ENCODE measurements around the gene MRGPRD.

The MRGPRD gene

DNA sequence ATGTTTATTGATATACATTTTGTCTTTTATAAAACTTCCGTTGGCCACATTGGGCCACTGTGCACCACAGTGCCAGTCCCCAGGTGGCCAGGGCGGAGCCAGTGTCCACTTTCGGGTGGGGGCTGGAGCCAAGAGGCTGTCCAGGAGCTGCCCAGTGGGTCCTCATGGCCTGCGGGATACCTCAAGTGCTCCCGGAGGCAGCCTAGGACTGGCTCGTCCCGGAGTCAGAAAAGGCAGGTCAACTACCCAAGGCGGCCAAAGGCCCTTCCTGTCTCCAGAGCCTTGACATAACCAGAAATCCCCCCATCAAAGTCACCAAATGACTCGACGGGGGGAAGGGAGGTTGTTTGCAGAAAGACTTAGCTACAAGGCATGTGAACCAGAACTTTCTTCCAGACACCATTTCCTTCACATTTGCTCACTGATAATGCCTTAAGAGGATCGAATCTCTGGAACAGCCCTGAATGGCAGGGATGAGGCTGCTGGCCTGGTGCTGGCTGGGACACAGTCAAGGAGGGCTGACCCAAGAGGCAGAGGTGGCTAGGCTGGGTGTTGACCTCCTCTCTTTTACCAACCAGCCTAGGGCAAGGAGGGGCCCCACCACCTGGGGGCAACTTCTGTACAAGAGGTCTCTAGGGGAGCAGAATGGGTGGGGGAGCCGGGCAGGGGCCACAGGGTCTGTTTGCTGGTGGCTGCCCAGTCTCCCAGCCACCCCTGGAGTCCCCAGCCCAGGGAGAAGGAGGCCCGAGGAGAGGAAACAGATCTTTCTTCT, 23.8 kb upstream of the MRGPRD start:
- Histone ChIP-seq H4K5ac (ENCODE audit: low read length) (no peak overlapping the region), H3K27me3 (ENCODE audit: insufficient read depth, low read length, poor library complexity) (no peaks in the 10 kb centered on the region), H3K9ac (ENCODE audit: low read length) (no peak overlapping the region), H3K56ac (ENCODE audit: low read length) (no peak overlapping the region), H3K23ac (ENCODE audit: low read length) (no peak overlapping the region), H3K18ac (ENCODE audit: low read length) (no peak overlapping the region), H3K27ac (ENCODE audit: low read depth, low read length) (no peak overlapping the region), H4K8ac (ENCODE audit: low read depth, low read length) (no peak overlapping the region), H3K4me1 (ENCODE audit: control insufficient read depth, low read depth, low read length) (no peaks in the 10 kb centered on the region), H3K36me3 (ENCODE audit: control insufficient read depth, insufficient read depth, low read length) (no peaks in the 10 kb centered on the region), H3K4me3 (ENCODE audit: low read length) (no peak overlapping the region), H3K4me2 (ENCODE audit: low read length) (no peak overlapping the region), H3K79me1 (ENCODE audit: low read length) (no peaks in the 10 kb centered on the region), H2AK5ac (ENCODE audit: low read length) (no peak overlapping the region), H3K79me2 (ENCODE audit: control insufficient read depth, insufficient read depth, low read length) (no peaks in the 10 kb centered on the region), H3K4ac (ENCODE audit: low read depth, low read length) (no peak overlapping the region), H2BK15ac (replicated peaks; ENCODE audit: low read depth) (no peak overlapping the region), H2BK5ac (ENCODE audit: low read length) (no peak overlapping the region), H2BK120ac (ENCODE audit: low read depth, low read length) (no peak overlapping the region)
- DNase-seq: no peak
- no CpG with 5 or more reads among the region's 13 CpGs for whole genome bisulfite sequencing (ENCODE audit: extremely low coverage, insufficient coverage, low lambda C conversion rate)

DNA sequence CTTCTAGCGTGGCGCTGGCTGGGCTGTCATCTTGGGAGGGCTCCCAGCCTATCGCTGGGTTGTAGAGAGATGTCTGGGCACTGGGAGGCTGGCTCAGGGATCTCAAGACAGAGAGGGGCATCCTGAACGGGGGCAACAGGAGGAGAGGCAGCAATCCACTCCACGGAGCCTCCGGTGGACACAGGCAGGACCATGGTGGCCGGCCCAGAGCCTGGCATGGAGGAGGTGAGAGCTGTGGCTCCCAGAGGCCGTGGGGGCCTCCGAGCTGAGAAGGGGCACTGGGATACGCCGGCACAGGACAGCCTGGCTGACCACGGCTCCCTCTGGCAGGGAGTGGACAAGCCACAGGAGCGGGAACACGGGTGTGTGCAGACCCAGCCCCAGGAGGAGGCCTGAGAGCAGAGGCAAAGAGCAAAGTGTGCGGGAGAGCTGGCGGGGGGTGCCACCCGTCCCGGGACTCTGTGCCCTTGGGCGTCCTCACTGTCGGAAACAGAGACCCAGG, 23.1 kb upstream of the MRGPRD start:
- Histone ChIP-seq H3K4me2 (ENCODE audit: low read length) (no peak overlapping the region), H3K56ac (ENCODE audit: low read length) (no peak overlapping the region), H3K23ac (ENCODE audit: low read length) (no peak overlapping the region), H4K5ac (ENCODE audit: low read length) (no peak overlapping the region), H2BK15ac (replicated peaks; ENCODE audit: low read depth) (no peak overlapping the region), H3K79me2 (ENCODE audit: control insufficient read depth, insufficient read depth, low read length) (no peaks in the 10 kb centered on the region), H3K36me3 (ENCODE audit: control insufficient read depth, insufficient read depth, low read length) (no peaks in the 10 kb centered on the region), H2AK5ac (ENCODE audit: low read length) (no peak overlapping the region), H3K79me1 (ENCODE audit: low read length) (no peaks in the 10 kb centered on the region), H2BK120ac (ENCODE audit: low read depth, low read length) (no peak overlapping the region), H3K4me3 (ENCODE audit: low read length) (no peak overlapping the region), H3K9ac (ENCODE audit: low read length) (no peak overlapping the region), H3K27me3 (ENCODE audit: insufficient read depth, low read length, poor library complexity) (no peaks in the 10 kb centered on the region), H4K8ac (ENCODE audit: low read depth, low read length) (no peak overlapping the region), H3K18ac (ENCODE audit: low read length) (no peak overlapping the region), H2BK5ac (ENCODE audit: low read length) (no peak overlapping the region), H3K4me1 (ENCODE audit: control insufficient read depth, low read depth, low read length) (no peaks in the 10 kb centered on the region), H3K27ac (ENCODE audit: low read depth, low read length) (no peak overlapping the region), H3K4ac (ENCODE audit: low read depth, low read length) (no peak overlapping the region)
- WGBS (ENCODE audit: extremely low coverage, insufficient coverage, low lambda C conversion rate): no CpG with 5 or more reads among the region's 20 CpGs
- no peak for DNase-seq

DNA sequence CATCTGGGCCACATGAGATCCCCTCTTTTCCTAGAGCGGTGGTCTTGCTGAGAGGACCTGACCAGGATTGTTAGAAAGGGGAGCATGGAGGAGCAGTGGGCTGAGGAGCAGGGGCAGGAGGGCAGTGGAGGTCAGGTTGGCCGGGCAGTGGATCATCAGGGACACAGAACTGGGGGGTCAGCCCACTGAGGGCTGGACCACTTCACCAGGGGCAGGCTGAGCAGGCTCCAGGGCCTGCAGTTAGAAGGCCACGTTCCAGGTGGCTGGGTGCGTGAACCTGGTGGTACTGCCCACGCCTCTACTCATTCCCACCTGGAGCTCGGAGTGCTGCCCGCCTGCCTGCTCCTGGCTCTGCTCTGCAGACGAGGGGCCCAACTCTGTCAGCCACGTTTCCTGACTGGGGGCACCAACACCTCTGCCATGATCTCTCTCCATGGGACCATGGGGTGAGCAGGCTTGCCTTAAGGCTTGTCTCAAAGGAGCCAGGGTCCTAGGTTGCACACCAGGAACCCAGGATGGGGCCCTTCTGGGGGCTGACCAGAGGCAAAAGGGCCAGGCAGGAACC, 22.6 kb upstream of the MRGPRD start:
- Histone ChIP-seq H4K5ac (ENCODE audit: low read length) (no peak overlapping the region), H4K8ac (ENCODE audit: low read depth, low read length) (no peak overlapping the region), H3K27me3 (ENCODE audit: insufficient read depth, low read length, poor library complexity) (no peaks in the 10 kb centered on the region), H3K4me1 (ENCODE audit: control insufficient read depth, low read depth, low read length) (no peaks in the 10 kb centered on the region), H3K4me3 (ENCODE audit: low read length) (no peak overlapping the region), H2BK5ac (ENCODE audit: low read length) (no peak overlapping the region), H2BK120ac (ENCODE audit: low read depth, low read length) (no peak overlapping the region), H2AK5ac (ENCODE audit: low read length) (no peak overlapping the region), H2BK15ac (replicated peaks; ENCODE audit: low read depth) (no peak overlapping the region), H3K23ac (ENCODE audit: low read length) (no peak overlapping the region), H3K18ac (ENCODE audit: low read length) (no peak overlapping the region), H3K9ac (ENCODE audit: low read length) (no peak overlapping the region), H3K4ac (ENCODE audit: low read depth, low read length) (no peak overlapping the region), H3K27ac (ENCODE audit: low read depth, low read length) (no peak overlapping the region), H3K4me2 (ENCODE audit: low read length) (no peak overlapping the region), H3K36me3 (ENCODE audit: control insufficient read depth, insufficient read depth, low read length) (no peaks in the 10 kb centered on the region), H3K56ac (ENCODE audit: low read length) (no peak overlapping the region), H3K79me1 (ENCODE audit: low read length) (no peaks in the 10 kb centered on the region), H3K79me2 (ENCODE audit: control insufficient read depth, insufficient read depth, low read length) (no peaks in the 10 kb centered on the region)
- WGBS (ENCODE audit: extremely low coverage, insufficient coverage, low lambda C conversion rate): no CpG with 5 or more reads among the region's 9 CpGs
- DNase-seq: no peak

DNA sequence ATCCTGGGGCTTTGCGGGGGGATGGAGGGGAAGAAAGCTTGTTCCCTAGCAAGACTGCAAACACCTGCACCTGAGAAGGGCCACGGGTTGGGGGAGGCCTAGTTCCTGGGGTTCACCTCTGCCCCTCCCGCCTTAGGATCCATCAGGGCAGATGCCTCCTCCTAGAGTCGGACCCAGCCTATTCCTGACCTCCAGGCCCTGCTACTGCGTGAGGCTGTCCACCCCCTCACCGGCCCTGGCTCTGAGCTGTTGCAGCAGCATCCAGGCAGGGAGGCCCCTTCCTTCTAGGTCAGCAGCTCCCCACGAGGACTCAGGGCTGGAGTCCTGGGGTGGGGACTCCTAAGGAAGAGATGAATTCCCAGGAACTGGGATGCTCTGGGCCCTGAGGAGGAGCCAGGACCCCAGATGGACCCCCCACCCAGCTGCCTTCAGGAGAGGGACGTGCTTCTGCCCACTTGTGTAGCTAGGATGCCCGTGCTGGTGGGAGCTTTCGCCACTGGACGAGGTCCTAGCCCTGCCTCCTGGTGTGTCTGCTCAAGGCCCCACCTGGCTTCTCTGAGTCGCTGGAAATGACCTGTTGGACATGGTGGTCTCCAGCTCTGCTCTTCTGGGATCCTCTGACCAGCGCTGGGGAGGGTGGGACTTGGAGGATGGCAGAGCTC, 21.9 kb upstream of the MRGPRD start:
- H2BK5ac ChIP-seq (ENCODE audit: low read length): no peak overlapping the region
- no peak overlapping the region for H3K56ac ChIP-seq (ENCODE audit: low read length)
- no peaks in the 10 kb centered on the region for H3K4me1 ChIP-seq (ENCODE audit: control insufficient read depth, low read depth, low read length)
- H2BK120ac ChIP-seq (ENCODE audit: low read depth, low read length): no peak overlapping the region
- no peak overlapping the region for H4K8ac ChIP-seq (ENCODE audit: low read depth, low read length)
- no peak for DNase-seq
- H2BK15ac ChIP-seq (replicated peaks; ENCODE audit: low read depth): no peak overlapping the region
- no peak overlapping the region for H3K9ac ChIP-seq (ENCODE audit: low read length)
- no peak overlapping the region for H3K4me2 ChIP-seq (ENCODE audit: low read length)
- no peak overlapping the region for H2AK5ac ChIP-seq (ENCODE audit: low read length)
- H3K79me1 ChIP-seq (ENCODE audit: low read length): no peaks in the 10 kb centered on the region
- no peak overlapping the region for H3K4ac ChIP-seq (ENCODE audit: low read depth, low read length)
- no peaks in the 10 kb centered on the region for H3K79me2 ChIP-seq (ENCODE audit: control insufficient read depth, insufficient read depth, low read length)
- no peaks in the 10 kb centered on the region for H3K27me3 ChIP-seq (ENCODE audit: insufficient read depth, low read length, poor library complexity)
- H3K18ac ChIP-seq (ENCODE audit: low read length): no peak overlapping the region
- no peak overlapping the region for H4K5ac ChIP-seq (ENCODE audit: low read length)
- H3K27ac ChIP-seq (ENCODE audit: low read depth, low read length): no peak overlapping the region
- WGBS (ENCODE audit: extremely low coverage, insufficient coverage, low lambda C conversion rate): no CpG with 5 or more reads among the region's 13 CpGs
- no peaks in the 10 kb centered on the region for H3K36me3 ChIP-seq (ENCODE audit: control insufficient read depth, insufficient read depth, low read length)
- no peak overlapping the region for H3K4me3 ChIP-seq (ENCODE audit: low read length)
- no peak overlapping the region for H3K23ac ChIP-seq (ENCODE audit: low read length)

DNA sequence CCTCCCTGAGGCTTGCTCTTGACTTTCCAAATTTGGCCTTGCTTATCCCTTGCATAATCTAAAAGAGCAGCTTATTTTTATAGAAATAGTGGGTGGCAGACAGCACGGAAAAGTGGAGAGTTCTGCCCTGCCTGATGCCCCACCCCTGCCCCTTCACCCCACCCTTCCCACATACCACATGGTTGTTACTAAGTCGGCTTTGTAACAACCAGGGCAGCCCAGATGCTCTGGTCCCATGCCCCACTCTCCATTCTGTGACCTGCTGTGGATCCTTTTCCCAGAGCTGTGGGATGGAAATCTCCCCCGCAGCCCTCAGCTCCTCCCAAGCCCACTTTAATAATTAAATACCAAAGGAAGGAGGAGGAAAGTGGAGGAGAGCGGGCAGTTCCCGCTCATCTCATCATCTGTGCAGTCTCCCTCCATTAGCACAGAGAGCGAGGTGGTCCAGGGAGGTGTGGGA, 21.4 kb upstream of the MRGPRD start:
- no peak overlapping the region for H3K27ac ChIP-seq (ENCODE audit: low read depth, low read length)
- H3K56ac ChIP-seq (ENCODE audit: low read length): no peak overlapping the region
- no peaks in the 10 kb centered on the region for H3K79me1 ChIP-seq (ENCODE audit: low read length)
- no peak overlapping the region for H4K8ac ChIP-seq (ENCODE audit: low read depth, low read length)
- no peak overlapping the region for H2AK5ac ChIP-seq (ENCODE audit: low read length)
- no peak overlapping the region for H2BK5ac ChIP-seq (ENCODE audit: low read length)
- H2BK15ac ChIP-seq (replicated peaks; ENCODE audit: low read depth): no peak overlapping the region
- H3K36me3 ChIP-seq (ENCODE audit: control insufficient read depth, insufficient read depth, low read length): no peaks in the 10 kb centered on the region
- DNase-seq: no peak
- H3K4me2 ChIP-seq (ENCODE audit: low read length): no peak overlapping the region
- no peak overlapping the region for H3K4me3 ChIP-seq (ENCODE audit: low read length)
- no peak overlapping the region for H3K9ac ChIP-seq (ENCODE audit: low read length)
- no peak overlapping the region for H3K23ac ChIP-seq (ENCODE audit: low read length)
- H3K27me3 ChIP-seq (ENCODE audit: insufficient read depth, low read length, poor library complexity): no peaks in the 10 kb centered on the region
- H3K4me1 ChIP-seq (ENCODE audit: control insufficient read depth, low read depth, low read length): no peaks in the 10 kb centered on the region
- H2BK120ac ChIP-seq (ENCODE audit: low read depth, low read length): no peak overlapping the region
- H4K5ac ChIP-seq (ENCODE audit: low read length): no peak overlapping the region
- no peaks in the 10 kb centered on the region for H3K79me2 ChIP-seq (ENCODE audit: control insufficient read depth, insufficient read depth, low read length)
- no peak overlapping the region for H3K4ac ChIP-seq (ENCODE audit: low read depth, low read length)
- no peak overlapping the region for H3K18ac ChIP-seq (ENCODE audit: low read length)
- no CpG with 5 or more reads among the region's 6 CpGs for WGBS (ENCODE audit: extremely low coverage, insufficient coverage, low lambda C conversion rate)

Measured in mesendoderm (in vitro differentiated cells).